Measurements from ENCODE around the gene RAMAC. TPM values are rescaled to one million over a fixed set of nuclear protein-coding genes. Genes with fewer than 3 reads are reported as not detected.

The RAMAC gene
- total and polyA plus RNA-seq, 2 of the 8 experiments (the other 6 are each of a cell fraction or from before 2014, with no cell fraction given) = 20.7 to 32.9 TPM

- TF ChIP-seq RBBP5 (IDR thresholded peaks at IDR 0.05; ENCODE audit: borderline replicate concordance, low read depth, low read length) = peak; percentile 38; the same call in 1 of the 2 replicates
- TF ChIP-seq RAD21 (IDR thresholded peaks at IDR 0.05 in 1 of 2, conservative IDR thresholded peaks at IDR 0.05 in 1 of 2; ENCODE audit: low read depth in 2 of 2, low read length in 2 of 2) = no peak
- no peak for TF ChIP-seq RFX5 (IDR thresholded peaks at IDR 0.05; ENCODE audit: borderline replicate concordance, low read depth, low read length)
- TF ChIP-seq CEBPB (IDR thresholded peaks at IDR 0.05; ENCODE audit: low read depth, low read length) = no peak
- TF ChIP-seq BRCA1 (IDR thresholded peaks at IDR 0.05; ENCODE audit: low read depth, low read length) = no peak
- TF ChIP-seq FOSL1 (IDR thresholded peaks at IDR 0.05; ENCODE audit: insufficient read depth, low read depth, low read length) = no peak
- no peak for TF ChIP-seq TCF12 (IDR thresholded peaks at IDR 0.05; ENCODE audit: low read depth, low read length)
- TF ChIP-seq KDM4A (IDR thresholded peaks at IDR 0.05; ENCODE audit: low read depth, low read length, severe bottlenecking) = peak; percentile 77
- no peak for TF ChIP-seq SIRT6 (IDR thresholded peaks at IDR 0.05; ENCODE audit: low read length)
- TF ChIP-seq TBP (IDR thresholded peaks at IDR 0.05; ENCODE audit: low read depth, low read length) = peak; percentile 42; the same call in 1 of the 2 replicates
- TF ChIP-seq PHF8 (conservative IDR thresholded peaks at IDR 0.05; ENCODE audit: low read depth, low read length) = peak; percentile 51; the same call in 1 of the 2 replicates
- TF ChIP-seq CREB1 (IDR thresholded peaks at IDR 0.05) = no peak
- TF ChIP-seq, protein P1, sequence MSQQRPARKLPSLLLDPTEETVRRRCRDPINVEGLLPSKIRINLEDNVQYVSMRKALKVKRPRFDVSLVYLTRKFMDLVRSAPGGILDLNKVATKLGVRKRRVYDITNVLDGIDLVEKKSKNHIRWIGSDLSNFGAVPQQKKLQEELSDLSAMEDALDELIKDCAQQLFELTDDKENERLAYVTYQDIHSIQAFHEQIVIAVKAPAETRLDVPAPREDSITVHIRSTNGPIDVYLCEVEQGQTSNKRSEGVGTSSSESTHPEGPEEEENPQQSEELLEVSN (IDR thresholded peaks at IDR 0.05) = 0 out of 2 replicates have a peak, but pooled peaks have one; percentile 21
These were observed 33.6 kb upstream of the RAMAC start, which contains the start of gene HOMER2 (continued) for GRCh38 chr15:82952158-82953081.
